Activated CD4-positive, alpha-beta memory T cell treated with anti-CD3 and anti-CD28 coated beads, Interleukin-2, amount 10 ng/mL, durations not matched to agents 7 days and 5 days (primary cell): ENCODE data around the gene NRIP1. TPM values are rescaled to one million over a fixed set of nuclear protein-coding genes. Genes with fewer than 3 reads are reported as not detected.

Experiments used
- CTCF ChIA-PET: fragments of 350-600 bp; sonication (Branson Sonifier 250); formaldehyde crosslinking; loops from one replicate; lab custom pipeline; 2021; ENCODE audit warnings: antibody characterized with exemption, inconsistent platforms; lab: Charles Lee
- POLR2A ChIA-PET: fragments of 350-600 bp; sonication (Branson Sonifier 250); formaldehyde crosslinking; loops from one replicate; lab custom pipeline; 2021; ENCODE audit warnings: antibody characterized with exemption; lab: Charles Lee
- DNase-seq: peaks from one replicate; pipeline ENCODE4 v3.0.0-alpha.2; 2020
- H3K27ac Mint-ChIP-seq: one replicate; pipeline ENCODE4 v1.8.0; 2021; ENCODE audit warnings: mild to moderate bottlenecking, mixed read lengths
- H3K27me3 Mint-ChIP-seq: one replicate; pipeline ENCODE4 v1.8.0; 2021; ENCODE audit warnings: mixed read lengths
- H3K36me3 Mint-ChIP-seq: one replicate; pipeline ENCODE4 v1.8.0; 2021; ENCODE audit warnings: low read depth, mixed read lengths
- H3K4me1 Mint-ChIP-seq: one replicate; pipeline ENCODE4 v1.8.0; 2021; ENCODE audit warnings: mixed read lengths
- H3K4me3 Mint-ChIP-seq: one replicate; pipeline ENCODE4 v1.8.0; 2021; ENCODE audit warnings: mild to moderate bottlenecking, mixed read lengths
- H3K9me3 Mint-ChIP-seq: one replicate; pipeline ENCODE4 v1.8.0; 2021; ENCODE audit warnings: mixed read lengths
- total RNA-seq, 2 experiments: library from RNA; stranded (reverse); gene quantifications; one replicate each; pipeline ENCODE4 v1.2.3, GENCODE V29; 2021

NRIP1 gene
- total RNA-seq, 2 experiments from 2014 or later: 5.3 to 7.7 TPM

DNA sequence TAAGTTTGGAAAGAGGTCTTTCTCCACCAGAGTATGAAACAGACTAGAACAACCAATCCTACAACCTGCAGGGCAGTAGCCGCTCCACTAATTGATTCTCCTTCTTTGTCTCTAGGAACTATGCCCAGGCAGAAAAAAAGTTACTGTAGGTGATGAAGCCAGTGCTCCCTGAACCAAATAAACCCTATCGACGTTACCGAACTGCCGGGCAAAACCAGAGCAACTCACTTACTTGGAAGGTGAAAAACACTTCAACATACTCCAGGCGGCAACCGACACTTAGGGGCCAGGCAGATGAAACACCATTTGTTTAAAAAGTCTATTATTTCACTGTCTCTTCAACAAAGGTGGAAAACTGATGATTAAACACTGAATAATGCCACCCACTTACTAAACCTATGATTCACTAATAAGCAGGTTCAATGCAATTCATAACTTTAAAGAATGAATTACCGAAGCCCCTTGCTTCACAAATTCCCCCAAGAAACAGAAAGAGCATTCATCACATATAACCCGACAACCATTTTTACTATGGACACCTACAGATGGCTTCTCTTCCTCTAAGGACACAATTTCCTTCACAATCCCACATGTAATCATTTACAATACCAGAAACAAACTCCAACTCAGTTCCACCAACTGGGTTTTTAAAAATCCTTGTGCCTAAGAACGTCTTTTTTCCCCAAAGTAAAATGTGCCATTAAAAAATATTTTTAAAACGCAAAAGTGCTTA lies 1.6 kb downstream of the NRIP1 start:
- Mint-ChIP-seq H3K27me3 (peaks cover 52% of the 10 kb centered on the region), H3K27ac (peak overlapping the region; percentile 29), H3K4me3 (peak overlapping the region; percentile 73), H3K36me3 (peaks cover 4% of the 10 kb centered on the region), H3K4me1 (peaks cover 36% of the 10 kb centered on the region), H3K9me3 (no peaks in the 10 kb centered on the region)
- no peak for DNase-seq
- ChIA-PET CTCF (no interaction called here), POLR2A (no interaction called here)

DNA sequence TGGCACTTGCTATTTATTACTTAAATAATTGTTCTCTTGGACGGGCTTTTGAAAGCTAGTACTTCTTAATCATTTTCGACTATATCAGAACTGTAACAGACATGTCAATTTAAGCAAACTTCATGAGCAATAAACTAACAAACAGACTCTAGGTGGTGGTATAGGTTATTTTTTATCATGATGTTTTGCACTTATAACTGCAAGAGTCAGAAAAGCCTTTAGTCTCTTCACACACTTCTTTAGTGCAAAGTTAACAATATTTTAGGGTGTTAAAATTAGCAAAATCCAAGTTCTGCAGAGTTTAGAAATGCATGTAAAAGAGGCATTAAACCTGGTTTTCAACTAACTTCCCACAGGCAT lies 2.2 kb downstream of the NRIP1 start:
- ChIA-PET CTCF (no interaction called here), POLR2A (no interaction called here)
- H3K4me1 Mint-ChIP-seq: peaks cover 39% of the 10 kb centered on the region
- H3K36me3 Mint-ChIP-seq: peaks cover 4% of the 10 kb centered on the region
- H3K9me3 Mint-ChIP-seq: no peaks in the 10 kb centered on the region
- no peak overlapping the region for H3K27ac Mint-ChIP-seq
- peak overlapping the region; percentile 73 for H3K4me3 Mint-ChIP-seq
- DNase-seq: no peak
- H3K27me3 Mint-ChIP-seq: peaks cover 46% of the 10 kb centered on the region

DNA sequence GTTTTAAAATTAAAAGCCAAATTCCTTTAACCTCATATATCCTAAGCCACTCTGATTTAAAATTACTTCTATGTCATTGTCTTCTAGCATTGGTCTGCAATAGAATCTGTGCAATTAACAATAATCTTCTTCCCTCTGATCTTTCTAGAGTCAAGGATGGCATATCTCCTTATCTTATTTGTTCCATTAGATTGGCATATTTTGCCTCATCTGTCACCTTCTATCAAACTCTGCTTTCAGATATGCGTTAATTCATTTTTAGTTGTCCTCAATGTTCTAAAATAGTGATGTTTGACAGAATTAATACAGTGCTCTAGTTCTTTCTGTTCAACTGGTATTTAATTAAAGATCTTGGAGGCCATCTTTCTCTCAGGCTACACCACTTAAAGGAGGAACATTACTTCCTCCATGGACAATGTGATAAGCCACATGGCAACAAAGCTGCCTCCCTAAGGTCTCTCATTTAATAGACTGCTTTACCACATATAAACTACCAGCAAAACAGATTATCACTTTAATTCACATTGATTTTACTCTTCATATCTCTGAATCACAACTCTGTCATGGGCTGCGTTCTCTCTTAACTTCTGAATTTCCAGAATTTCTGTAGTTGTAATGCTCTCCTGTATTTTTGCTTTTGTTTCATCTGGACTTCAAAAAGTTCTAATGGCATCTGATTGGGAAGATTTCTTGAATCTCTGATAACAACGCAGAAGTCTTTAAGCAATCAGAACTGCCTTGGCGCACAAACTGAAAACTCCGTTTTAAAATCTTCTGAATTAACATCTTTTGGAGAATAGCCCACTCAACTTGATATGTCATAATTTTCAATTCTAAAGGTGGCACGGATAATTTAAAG lies 2.8 kb downstream of the NRIP1 start:
- peaks cover 4% of the 10 kb centered on the region for H3K36me3 Mint-ChIP-seq
- ChIA-PET CTCF (no interaction called here), POLR2A (no interaction called here)
- H3K27me3 Mint-ChIP-seq: peaks cover 40% of the 10 kb centered on the region
- H3K27ac Mint-ChIP-seq: no peak overlapping the region
- peaks cover 38% of the 10 kb centered on the region for H3K4me1 Mint-ChIP-seq
- no peaks in the 10 kb centered on the region for H3K9me3 Mint-ChIP-seq
- DNase-seq: no peak
- no peak overlapping the region for H3K4me3 Mint-ChIP-seq

DNA sequence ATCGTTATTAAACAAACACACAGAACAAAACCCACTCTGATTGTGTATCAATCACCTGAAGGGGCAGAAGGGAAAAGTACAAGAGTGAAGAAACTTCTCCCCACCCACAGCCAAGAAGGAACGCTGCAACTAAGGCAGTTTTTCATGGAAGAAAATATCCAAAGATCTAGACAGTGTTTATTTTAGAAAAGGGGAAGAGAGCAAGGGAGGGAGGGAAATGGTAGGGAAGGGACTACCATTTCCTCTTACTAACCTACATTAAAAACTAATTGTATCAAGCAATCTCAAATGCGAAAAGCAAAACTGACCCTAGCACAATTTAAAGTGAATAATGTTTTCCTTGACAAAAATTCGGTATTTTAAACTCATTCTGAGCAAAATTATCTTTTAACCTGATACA lies 3.5 kb downstream of the NRIP1 start:
- H3K27ac Mint-ChIP-seq: no peak overlapping the region
- POLR2A ChIA-PET: no interaction called here
- peaks cover 38% of the 10 kb centered on the region for H3K27me3 Mint-ChIP-seq
- H3K4me1 Mint-ChIP-seq: peaks cover 43% of the 10 kb centered on the region
- DNase-seq: no peak
- H3K36me3 Mint-ChIP-seq: peaks cover 4% of the 10 kb centered on the region
- no peak overlapping the region for H3K4me3 Mint-ChIP-seq
- no peaks in the 10 kb centered on the region for H3K9me3 Mint-ChIP-seq
- CTCF ChIA-PET: no interaction called here

DNA sequence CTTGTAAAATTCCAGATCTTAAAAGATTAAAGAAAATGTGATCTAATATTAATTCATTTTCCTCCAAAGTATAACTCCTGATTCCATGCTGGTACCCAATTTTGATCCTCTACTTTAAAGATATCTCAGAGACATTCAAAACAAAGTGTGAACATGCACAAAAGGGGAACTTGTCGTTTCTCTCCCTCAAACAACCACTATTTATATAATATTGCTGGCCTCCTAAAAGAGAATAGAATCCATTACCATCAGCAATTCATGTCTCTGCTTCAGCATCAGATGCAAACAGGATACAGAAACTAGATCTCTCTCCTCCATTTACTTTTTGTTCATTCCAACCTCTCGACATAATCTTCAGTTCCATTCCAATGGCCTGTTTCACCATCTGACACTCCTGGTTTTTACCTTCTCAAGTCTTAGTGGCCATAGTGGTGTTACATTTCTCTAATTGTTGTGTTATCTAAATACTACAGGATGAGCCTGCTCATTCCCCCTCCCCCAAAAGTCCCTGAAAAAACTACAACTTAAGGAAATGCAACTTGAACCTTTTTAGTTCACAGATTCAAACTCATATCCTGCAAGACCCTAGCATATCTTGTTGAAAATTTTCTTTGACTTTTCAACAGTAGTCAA lies 4.1 kb downstream of the NRIP1 start:
- H3K36me3 Mint-ChIP-seq: peaks cover 3% of the 10 kb centered on the region
- H3K4me1 Mint-ChIP-seq: peaks cover 37% of the 10 kb centered on the region
- ChIA-PET CTCF (no interaction called here), POLR2A (no interaction called here)
- no peak overlapping the region for H3K27ac Mint-ChIP-seq
- H3K4me3 Mint-ChIP-seq: no peak overlapping the region
- no peak for DNase-seq
- peaks cover 32% of the 10 kb centered on the region for H3K27me3 Mint-ChIP-seq
- H3K9me3 Mint-ChIP-seq: no peaks in the 10 kb centered on the region

DNA sequence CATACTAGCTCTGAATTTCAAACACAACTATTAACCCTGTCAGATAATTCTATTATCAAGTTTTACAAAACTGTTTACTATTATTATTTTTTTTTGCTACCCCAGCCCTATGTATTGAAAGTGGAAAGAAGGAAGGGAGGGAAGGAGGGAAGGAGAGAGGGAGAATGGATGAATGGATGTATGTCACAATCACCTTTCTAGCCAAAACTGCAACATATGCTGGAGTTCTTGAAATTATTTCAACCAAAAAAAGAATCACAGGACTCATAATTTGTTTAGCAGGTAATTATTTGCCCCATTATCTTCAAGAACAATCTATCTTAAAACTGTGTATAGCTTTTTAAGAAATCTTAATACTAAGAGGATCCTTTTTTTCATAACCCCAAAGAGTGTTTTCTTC lies 5.4 kb downstream of the NRIP1 start:
- Mint-ChIP-seq H3K4me3 (no peak overlapping the region), H3K27me3 (peaks cover 29% of the 10 kb centered on the region), H3K36me3 (no peaks in the 10 kb centered on the region), H3K27ac (no peak overlapping the region), H3K4me1 (peaks cover 34% of the 10 kb centered on the region), H3K9me3 (no peaks in the 10 kb centered on the region)
- ChIA-PET POLR2A (no interaction called here), CTCF (interaction anchor here (1.3 kb wide), 1 partner anchor 423 kb away, joined by 3 read pairs; no protein-coding TSS in a partner anchor)
- DNase-seq: no peak

DNA sequence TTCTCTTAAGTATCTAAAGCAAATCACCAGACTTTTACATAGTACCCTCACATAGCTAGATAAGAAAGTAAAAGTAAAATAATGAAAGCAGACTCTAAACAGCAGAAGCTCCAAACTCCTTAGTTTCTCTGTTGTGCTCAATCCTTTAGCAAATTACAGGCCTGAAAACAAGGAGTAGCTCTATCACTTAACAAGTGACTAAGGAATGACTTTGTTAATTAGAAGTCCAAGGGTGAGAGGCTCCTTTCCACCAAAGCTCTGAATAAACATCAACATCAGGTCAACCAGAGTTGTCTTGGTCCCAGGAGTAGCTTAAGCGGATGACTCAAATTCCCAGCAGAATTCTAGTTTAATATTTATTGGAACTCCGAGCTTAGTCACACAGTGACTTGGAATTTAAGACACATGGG lies 5.9 kb downstream of the NRIP1 start:
- H3K27me3 Mint-ChIP-seq: peaks cover 29% of the 10 kb centered on the region
- no peak overlapping the region for H3K27ac Mint-ChIP-seq
- CTCF ChIA-PET: interaction anchor here (1.3 kb wide), 1 partner anchor 424 kb away, joined by 3 read pairs; no protein-coding TSS in a partner anchor
- H3K4me3 Mint-ChIP-seq: no peak overlapping the region
- no peaks in the 10 kb centered on the region for H3K9me3 Mint-ChIP-seq
- H3K4me1 Mint-ChIP-seq: peaks cover 34% of the 10 kb centered on the region
- POLR2A ChIA-PET: no interaction called here
- no peak for DNase-seq
- H3K36me3 Mint-ChIP-seq: no peaks in the 10 kb centered on the region

DNA sequence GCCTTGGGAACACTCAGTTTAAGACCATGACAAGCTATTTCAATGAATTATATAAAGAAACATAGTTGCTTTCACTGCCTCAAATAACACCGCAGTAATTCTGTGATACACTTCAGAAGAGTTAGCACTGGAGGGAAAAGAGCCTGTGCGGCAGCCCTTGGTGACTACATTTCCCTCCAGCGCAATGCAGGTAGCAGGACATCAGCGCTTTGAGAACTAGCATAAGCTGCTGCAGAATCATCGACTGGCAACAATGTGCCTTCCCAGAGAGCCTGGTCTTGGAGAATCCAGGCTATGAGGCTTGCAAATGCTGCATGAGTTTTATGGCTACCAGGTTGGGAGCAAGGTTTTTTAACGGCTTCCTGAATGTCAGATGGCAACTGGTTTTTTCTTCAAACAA lies 7.5 kb downstream of the NRIP1 start:
- Mint-ChIP-seq H3K27me3 (peaks cover 13% of the 10 kb centered on the region), H3K27ac (no peak overlapping the region), H3K4me3 (no peak overlapping the region), H3K9me3 (no peaks in the 10 kb centered on the region), H3K36me3 (no peaks in the 10 kb centered on the region), H3K4me1 (peaks cover 22% of the 10 kb centered on the region)
- DNase-seq: no peak
- CTCF ChIA-PET: no interaction called here
- POLR2A ChIA-PET: interaction anchor here (1.4 kb wide), 1 partner anchor 7 kb away, joined by 3 read pairs; the partner anchor contains the start of gene NRIP1

DNA sequence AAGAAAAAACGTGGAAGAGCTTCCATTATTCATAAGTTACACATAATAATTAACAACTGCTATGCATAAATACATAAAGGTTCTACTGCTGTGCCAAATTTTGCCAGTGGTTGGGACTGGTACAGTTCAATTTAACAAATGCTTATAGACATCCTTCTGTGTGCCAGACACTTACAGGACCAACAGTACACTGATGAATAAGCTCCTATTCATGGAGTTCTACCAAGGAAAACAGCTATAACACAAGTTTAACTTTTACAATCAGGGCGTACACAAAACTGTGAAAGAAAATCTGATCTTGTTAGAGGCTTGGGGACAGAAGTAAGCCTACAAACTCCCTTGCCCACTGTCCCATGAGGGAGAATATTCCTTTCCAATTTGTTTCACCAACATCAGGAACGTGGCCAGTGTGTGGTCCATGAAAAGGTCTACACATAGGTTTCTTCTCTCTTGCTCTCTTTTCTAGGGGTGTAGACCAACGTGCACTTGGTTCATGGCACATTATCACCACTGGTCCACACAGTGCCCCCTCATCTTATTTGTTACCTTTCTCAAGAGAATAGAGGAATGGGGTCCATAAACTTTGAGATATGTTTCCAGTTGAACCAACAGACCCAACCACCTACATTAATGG lies 10.1 kb downstream of the NRIP1 start:
- no peak for DNase-seq
- Mint-ChIP-seq H3K4me3 (no peak overlapping the region), H3K9me3 (no peaks in the 10 kb centered on the region), H3K27me3 (no peaks in the 10 kb centered on the region), H3K36me3 (no peaks in the 10 kb centered on the region), H3K27ac (no peak overlapping the region), H3K4me1 (peaks cover 27% of the 10 kb centered on the region)
- ChIA-PET CTCF (no interaction called here), POLR2A (no interaction called here)

DNA sequence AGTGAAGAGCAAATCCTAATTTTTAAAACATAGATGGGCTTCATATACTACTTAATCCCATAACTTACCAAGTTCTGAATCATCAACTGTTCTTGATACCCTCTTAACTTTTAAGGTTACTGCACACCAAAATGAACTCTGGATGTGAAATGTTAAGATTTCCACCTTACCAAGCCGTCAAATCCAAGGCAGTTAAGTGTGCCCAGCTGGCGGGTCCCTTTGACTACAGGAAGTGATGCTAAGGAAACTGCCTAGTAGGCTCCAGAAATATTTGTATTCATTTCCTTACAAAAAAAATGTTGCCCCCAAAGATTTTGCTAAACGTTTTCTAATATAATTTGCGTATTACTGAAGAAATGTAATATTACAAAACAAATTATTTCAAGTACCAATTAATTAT lies 10.7 kb downstream of the NRIP1 start:
- Mint-ChIP-seq H3K4me3 (no peak overlapping the region), H3K9me3 (no peaks in the 10 kb centered on the region), H3K4me1 (peaks cover 27% of the 10 kb centered on the region), H3K27ac (no peak overlapping the region), H3K27me3 (no peaks in the 10 kb centered on the region), H3K36me3 (no peaks in the 10 kb centered on the region)
- POLR2A ChIA-PET: no interaction called here
- CTCF ChIA-PET: interaction anchor here (1.1 kb wide), 1 partner anchor 190 kb away, joined by 3 read pairs; no protein-coding TSS in a partner anchor
- DNase-seq: no peak

DNA sequence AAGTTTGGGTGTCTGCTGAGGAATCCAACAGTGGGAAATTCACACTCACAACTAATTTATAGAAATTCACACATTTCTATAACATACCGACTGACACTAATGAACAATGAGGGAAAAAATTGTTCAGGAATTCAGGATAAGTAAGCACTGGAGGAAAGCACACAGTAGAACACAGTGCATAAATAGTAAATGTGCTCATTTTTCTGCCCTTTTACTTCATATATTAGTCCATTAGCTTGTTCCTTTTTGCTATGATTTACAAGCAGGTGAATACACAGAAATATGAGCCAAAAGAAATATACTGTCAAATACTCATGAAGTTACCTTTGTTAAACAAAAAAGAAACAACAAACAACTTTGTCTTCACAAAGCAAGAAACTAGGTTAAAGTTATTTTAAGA lies 11.3 kb downstream of the NRIP1 start:
- Mint-ChIP-seq H3K36me3 (no peaks in the 10 kb centered on the region), H3K9me3 (no peaks in the 10 kb centered on the region), H3K4me1 (peaks cover 23% of the 10 kb centered on the region), H3K27me3 (no peaks in the 10 kb centered on the region), H3K27ac (no peak overlapping the region), H3K4me3 (no peak overlapping the region)
- no peak for DNase-seq
- CTCF ChIA-PET: interaction anchor here (1.1 kb wide), 1 partner anchor 189 kb away, joined by 3 read pairs; no protein-coding TSS in a partner anchor
- POLR2A ChIA-PET: no interaction called here

DNA sequence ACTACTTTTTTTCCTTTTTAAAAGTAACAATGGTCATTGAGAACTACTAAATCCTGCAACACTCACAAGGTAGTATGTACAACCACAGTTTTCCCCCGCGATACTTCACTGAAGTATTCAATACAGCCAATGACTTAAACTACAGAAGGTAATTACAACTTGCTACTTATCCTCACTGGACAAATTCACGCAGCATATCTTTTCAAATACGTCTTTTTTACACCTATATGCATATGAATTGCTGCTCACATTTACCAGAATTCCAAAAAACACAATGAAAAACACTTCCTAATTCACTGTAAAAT lies 12.4 kb downstream of the NRIP1 start:
- no peak overlapping the region for H3K27ac Mint-ChIP-seq
- DNase-seq: no peak
- no peaks in the 10 kb centered on the region for H3K9me3 Mint-ChIP-seq
- ChIA-PET POLR2A (interaction anchor here (1.4 kb wide), 1 partner anchor 13 kb away, joined by 6 read pairs; the partner anchor contains the start of gene NRIP1), CTCF (no interaction called here)
- no peak overlapping the region for H3K4me3 Mint-ChIP-seq
- H3K36me3 Mint-ChIP-seq: no peaks in the 10 kb centered on the region
- H3K4me1 Mint-ChIP-seq: peaks cover 19% of the 10 kb centered on the region
- no peaks in the 10 kb centered on the region for H3K27me3 Mint-ChIP-seq
